CD14-positive monocyte (primary cell): Measurements from ENCODE around the gene TMEM203. TPM values are rescaled to one million over a fixed set of nuclear protein-coding genes. Genes with fewer than 3 reads are reported as not detected.

Experiments
- DNase-seq, 3 donors: peaks; one replicate each; pipeline ENCODE4 v3.0.0-alpha.2; 2011 to 2022
- H2AFZ ChIP-seq: 2 replicates; pipeline ENCODE4 v1.6.0; 2012; ENCODE audit warnings: mild to moderate bottlenecking, low read depth, low read length, inconsistent platforms; ENCODE audit not compliant: insufficient read depth, poor library complexity, severe bottlenecking
- H3K27ac ChIP-seq, 2 donors: 1 replicate in 1 of 2; 2 replicates in 1 of 2; pipeline ENCODE4 v1.5.1; 2012 to 2013; ENCODE audit warnings: low read length in 2 of 2, control low read depth in 1 of 2, inconsistent platforms in 1 of 2, low read depth in 1 of 2, mild to moderate bottlenecking in 1 of 2
- H3K27me3 ChIP-seq, 2 donors: one replicate each; pipeline versions ENCODE4 v1.6.0 to v1.6.1; 2011 to 2013; ENCODE audit warnings: low read length in 2 of 2; ENCODE audit not compliant: control insufficient read depth in 2 of 2, insufficient read depth in 2 of 2
- H3K36me3 ChIP-seq, 2 donors: replicated peaks in 1 of 2; 1 replicate in 1 of 2; 2 replicates in 1 of 2; pipeline versions ENCODE4 v1.5.1 to v1.6.1; 2012 to 2013; ENCODE audit warnings: low read length in 2 of 2, control low read depth in 1 of 2, inconsistent platforms in 1 of 2, mild to moderate bottlenecking in 1 of 2; ENCODE audit not compliant: insufficient read depth in 2 of 2, control insufficient read depth in 1 of 2
- H3K4me1 ChIP-seq, 2 donors: 1 replicate in 1 of 2; 2 replicates in 1 of 2; pipeline versions ENCODE4 v1.5.1 to v1.6.1; 2012 to 2013; ENCODE audit warnings: low read length in 2 of 2, control low read depth in 1 of 2, inconsistent platforms in 1 of 2, mild to moderate bottlenecking in 1 of 2, moderate library complexity in 1 of 2; ENCODE audit not compliant: insufficient read depth in 2 of 2, control insufficient read depth in 1 of 2
- H3K4me2 ChIP-seq: replicated peaks from 2 replicates; pipeline ENCODE3; 2012; ENCODE audit warnings: low read length, moderate library complexity, mild to moderate bottlenecking; ENCODE audit not compliant: poor library complexity, severe bottlenecking; ENCODE audit errors: extremely low read depth
- H3K4me3 ChIP-seq, 3 experiments: fragments of 200-600 bp in 1 of 3; sonication (generic) in 1 of 3; replicated peaks in 1 of 3; 1 replicate in 2 of 3; 2 replicates in 1 of 3; pipeline ENCODE4 v1.5.1; 2011 to 2013; ENCODE audit warnings: low read length in 3 of 3, mild to moderate bottlenecking in 3 of 3, control low read depth in 2 of 3, low read depth in 2 of 3, inconsistent platforms in 1 of 3, moderate library complexity in 1 of 3
- H3K79me2 ChIP-seq: 2 replicates; pipeline ENCODE4 v1.6.0; 2012; ENCODE audit warnings: mild to moderate bottlenecking, control low read depth, inconsistent platforms, low read length, moderate library complexity; ENCODE audit not compliant: insufficient read depth
- H3K9ac ChIP-seq: 2 replicates; pipeline ENCODE4 v1.6.0; 2017; ENCODE audit warnings: low read length, mild to moderate bottlenecking; ENCODE audit not compliant: insufficient read depth, poor library complexity, severe bottlenecking
- H3K9me3 ChIP-seq, 2 donors: replicated peaks in 1 of 2; 1 replicate in 1 of 2; 2 replicates in 1 of 2; pipeline versions ENCODE4 v1.5.1 to v1.6.1; 2012 to 2013; ENCODE audit warnings: low read length in 2 of 2, control low read depth in 1 of 2; ENCODE audit not compliant: control insufficient read depth in 1 of 2, insufficient read depth in 1 of 2
- H4K20me1 ChIP-seq: 2 replicates; pipeline ENCODE4 v1.6.0; 2012; ENCODE audit warnings: mild to moderate bottlenecking, low read length, control low read depth, moderate library complexity; ENCODE audit not compliant: insufficient read depth
- H3K27ac Mint-ChIP-seq, 7 donors: one replicate each; pipeline ENCODE4 v1.8.0; 2020; ENCODE audit warnings: mild to moderate bottlenecking in 7 of 7, mixed read lengths in 7 of 7, moderate library complexity in 6 of 7, inconsistent platforms in 2 of 7
- H3K27me3 Mint-ChIP-seq, 3 donors: one replicate each; pipeline ENCODE4 v1.8.0; 2021 to 2022; ENCODE audit warnings: low read depth in 3 of 3, mild to moderate bottlenecking in 3 of 3, mixed read lengths in 3 of 3, moderate library complexity in 3 of 3, inconsistent platforms in 1 of 3
- H3K36me3 Mint-ChIP-seq, 2 donors: one replicate each; pipeline ENCODE4 v1.8.0; 2020; ENCODE audit warnings: mixed read lengths in 2 of 2, inconsistent platforms in 1 of 2, mild to moderate bottlenecking in 1 of 2
- H3K4me1 Mint-ChIP-seq: one replicate; pipeline ENCODE4 v1.8.0; 2020; ENCODE audit warnings: mild to moderate bottlenecking, mixed read lengths
- H3K4me3 Mint-ChIP-seq, 2 donors: one replicate each; pipeline ENCODE4 v1.8.0; 2020; ENCODE audit warnings: mild to moderate bottlenecking in 2 of 2, mixed read lengths in 2 of 2, moderate library complexity in 1 of 2
- H3K9me3 Mint-ChIP-seq, 7 donors: one replicate each; pipeline ENCODE4 v1.8.0; 2020 to 2022; ENCODE audit warnings: mixed read lengths in 7 of 7, mild to moderate bottlenecking in 6 of 7, moderate library complexity in 6 of 7, inconsistent platforms in 2 of 7
- CTCF ChIP-seq: fragments of 200-600 bp; IDR thresholded peaks from one replicate; pipeline ENCODE4 v1.8.0; 2022; ENCODE audit warnings: antibody characterized with exemption, mild to moderate bottlenecking
- WGBS: methylation state at CpG from one replicate; pipeline ENCODE4 v1.1.5; 2013; ENCODE audit warnings: missing lambda C conversion rate; ENCODE audit not compliant: insufficient coverage; 5-methylcytosine and 5-hydroxymethylcytosine counted together
- intact Hi-C, 2 donors: fragments of 100-400 bp; cut with micrococcal nuclease; formaldehyde crosslinking; loops; one replicate each; pipeline versions ENCODE4 v1.15.0 to v1.15.1; 2023
- polyA plus RNA-seq, 3 donors: library from polyadenylated mRNA; depleted of rRNA in 1 of 3; unstranded in 2 of 3; stranded (reverse) in 1 of 3; fragments of 300-500 nt in 2 of 3; fragments of >200 nt in 1 of 3; fragmentation: Illumina TruSeq in 2 of 3; gene quantifications; 1 replicate in 2 of 3; 2 replicates in 1 of 3; pipeline ENCODE4 v1.2.3, GENCODE V29; 2012 to 2021

Gene TMEM203
- polyA plus RNA-seq, 3 donors = 13.1 to 88.1 (median 76.1) TPM

- no peak for TF ChIP-seq CTCF
- DNase-seq = no peak
- H3K27me3 ChIP-seq = no peaks in the 10 kb centered on the region
- Mint-ChIP-seq H3K4me1 (peaks cover 32% of the 10 kb centered on the region), H3K4me3 (peak overlapping the region; percentile 86 to 94), H3K9me3 (peaks cover 0 to 2% (median 0%) of the 10 kb centered on the region in 7 donors), H3K27ac (peak overlapping the region; percentile 91 to 96 (median 94)), H3K36me3 (peaks cover 37 to 73% of the 10 kb centered on the region in 2 donors), H3K27me3 (no peaks in the 10 kb centered on the region)
- H3K9me3 ChIP-seq = no peaks in the 10 kb centered on the region
- H3K9ac ChIP-seq = peak overlapping the region; percentile 95
- intact Hi-C loops = loop anchor here in 1 of 2 donors (5.0 kb wide), 1 partner anchor 50 kb away; no protein-coding TSS in a partner anchor
- peak overlapping the region; percentile 83 to 95 (median 92) for H3K4me3 ChIP-seq
- H3K27ac ChIP-seq = peak overlapping the region; percentile 70 to 96
- peak overlapping the region; percentile 100 for H3K4me2 ChIP-seq
- peaks cover 28 to 39% of the 10 kb centered on the region in 2 donors for H3K4me1 ChIP-seq
- H4K20me1 ChIP-seq = peaks cover 28% of the 10 kb centered on the region
- peaks cover 60 to 67% of the 10 kb centered on the region in 2 donors for H3K36me3 ChIP-seq
- WGBS = 93% methylated on average over 15 of the region's 15 CpGs
- H3K79me2 ChIP-seq = peaks cover 44% of the 10 kb centered on the region
- no peak overlapping the region for H2AFZ ChIP-seq
Measured at GRCh38 chr9:137187386-137187785, 18.1 kb downstream of the TMEM203 start.

GRCh38 chr9:137186385-137186784 lies 19.1 kb downstream of the TMEM203 start:
- H3K4me3 ChIP-seq = no peak overlapping the region
- intact Hi-C loops = loop anchor here in 1 of 2 donors (5.0 kb wide), 1 partner anchor 51 kb away; no protein-coding TSS in a partner anchor
- no peak overlapping the region for H2AFZ ChIP-seq
- H3K4me2 ChIP-seq = no peak overlapping the region
- H3K4me1 ChIP-seq = peaks cover 28 to 39% of the 10 kb centered on the region in 2 donors
- Mint-ChIP-seq H3K27ac (peak overlapping the region in 1 of 7 donors; percentile 12), H3K27me3 (no peaks in the 10 kb centered on the region), H3K9me3 (peaks cover 0 to 2% (median 0%) of the 10 kb centered on the region in 7 donors), H3K4me3 (no peak overlapping the region), H3K36me3 (peaks cover 43 to 77% of the 10 kb centered on the region in 2 donors), H3K4me1 (peaks cover 32% of the 10 kb centered on the region)
- no peak for DNase-seq
- peaks cover 26% of the 10 kb centered on the region for H4K20me1 ChIP-seq
- no peaks in the 10 kb centered on the region for H3K27me3 ChIP-seq
- no peaks in the 10 kb centered on the region for H3K9me3 ChIP-seq
- no peak for TF ChIP-seq CTCF
- H3K36me3 ChIP-seq = peaks cover 66 to 67% of the 10 kb centered on the region in 2 donors
- WGBS = 98% methylated on average over 5 of the region's 6 CpGs
- H3K9ac ChIP-seq = no peak overlapping the region
- peaks cover 44% of the 10 kb centered on the region for H3K79me2 ChIP-seq
- H3K27ac ChIP-seq = no peak overlapping the region
